ENCODE results near the gene ERLIN1.

ERLIN1 gene

DNA sequence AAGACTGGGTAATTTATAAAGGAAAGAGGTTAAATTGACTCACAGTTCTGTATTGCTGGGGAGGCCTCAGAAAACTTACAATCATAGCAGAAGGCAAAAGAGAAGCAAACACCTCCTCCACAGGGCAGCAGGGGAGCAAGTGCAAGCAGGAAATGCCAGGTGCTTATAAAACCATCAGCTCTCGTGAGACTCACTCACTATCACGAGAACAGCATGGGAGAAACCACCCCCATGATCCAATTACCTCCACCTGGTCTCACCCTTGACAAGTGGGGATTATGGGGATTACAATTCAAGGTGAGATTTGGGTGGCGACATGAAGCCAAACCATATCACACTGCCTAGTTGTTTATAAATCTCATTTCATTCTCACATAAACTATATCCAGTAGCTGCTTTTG, 76.2 kb downstream of the ERLIN1 start:
- Histone ChIP-seq H3K4me3 (ENCODE audit: low read depth, low read length) (no peak overlapping the region), H3K27me3 (ENCODE audit: control insufficient read depth, insufficient read depth, low read length) (no peaks in the 10 kb centered on the region; the same call in 1 of the 2 replicates), H3K36me3 (ENCODE audit: control insufficient read depth, insufficient read depth, low read length) (no peaks in the 10 kb centered on the region), H3K4me1 (ENCODE audit: control insufficient read depth, insufficient read depth, low read length) (no peaks in the 10 kb centered on the region), H3K27ac (ENCODE audit: low read depth, low read length) (no peak overlapping the region), H3K9ac (ENCODE audit: low read length) (no peak overlapping the region), H3K9me3 (ENCODE audit: control insufficient read depth, insufficient read depth, low read depth, low read length) (peaks cover under 1% of the 10 kb centered on the region; the same call in 1 of the 2 replicates)

GRCh38 chr10:100106865-100107264, 79.0 kb downstream of the ERLIN1 start:
- Histone ChIP-seq H3K9ac (ENCODE audit: low read length) (no peak overlapping the region), H3K4me1 (ENCODE audit: control insufficient read depth, insufficient read depth, low read length) (no peaks in the 10 kb centered on the region), H3K4me3 (ENCODE audit: low read depth, low read length) (no peak overlapping the region), H3K27ac (ENCODE audit: low read depth, low read length) (no peak overlapping the region), H3K9me3 (ENCODE audit: control insufficient read depth, insufficient read depth, low read depth, low read length) (peaks cover 10% of the 10 kb centered on the region), H3K36me3 (ENCODE audit: control insufficient read depth, insufficient read depth, low read length) (no peaks in the 10 kb centered on the region), H3K27me3 (ENCODE audit: control insufficient read depth, insufficient read depth, low read length) (no peaks in the 10 kb centered on the region)

- H3K27ac ChIP-seq (ENCODE audit: low read depth, low read length), result no peak overlapping the region
- H3K36me3 ChIP-seq (ENCODE audit: control insufficient read depth, insufficient read depth, low read length), result no peaks in the 10 kb centered on the region
- no peaks in the 10 kb centered on the region for H3K4me1 ChIP-seq (ENCODE audit: control insufficient read depth, insufficient read depth, low read length)
- H3K9me3 ChIP-seq (ENCODE audit: control insufficient read depth, insufficient read depth, low read depth, low read length), result peaks cover 10% of the 10 kb centered on the region
- H3K9ac ChIP-seq (ENCODE audit: low read length), result no peak overlapping the region
- H3K4me3 ChIP-seq (ENCODE audit: low read depth, low read length), result no peak overlapping the region
- H3K27me3 ChIP-seq (ENCODE audit: control insufficient read depth, insufficient read depth, low read length), result no peaks in the 10 kb centered on the region
Observed at GRCh38 chr10:100104300-100104699, 81.5 kb downstream of the ERLIN1 start.

- Histone ChIP-seq H3K4me3 (ENCODE audit: low read depth, low read length) (no peak overlapping the region), H3K36me3 (ENCODE audit: control insufficient read depth, insufficient read depth, low read length) (no peaks in the 10 kb centered on the region), H3K4me1 (ENCODE audit: control insufficient read depth, insufficient read depth, low read length) (no peaks in the 10 kb centered on the region), H3K27ac (ENCODE audit: low read depth, low read length) (no peak overlapping the region), H3K9me3 (ENCODE audit: control insufficient read depth, insufficient read depth, low read depth, low read length) (peaks cover 12% of the 10 kb centered on the region), H3K9ac (ENCODE audit: low read length) (no peak overlapping the region), H3K27me3 (ENCODE audit: control insufficient read depth, insufficient read depth, low read length) (no peaks in the 10 kb centered on the region)
Observed at GRCh38 chr10:100103581-100103980, 82.2 kb downstream of the ERLIN1 start.

GRCh38 chr10:100101192-100102076, 84.4 kb downstream of the ERLIN1 start:
- Histone ChIP-seq H3K27me3 (ENCODE audit: control insufficient read depth, insufficient read depth, low read length) (no peaks in the 10 kb centered on the region), H3K9me3 (ENCODE audit: control insufficient read depth, insufficient read depth, low read depth, low read length) (peaks cover 21% of the 10 kb centered on the region), H3K4me3 (ENCODE audit: low read depth, low read length) (no peak overlapping the region), H3K9ac (ENCODE audit: low read length) (no peak overlapping the region), H3K36me3 (ENCODE audit: control insufficient read depth, insufficient read depth, low read length) (no peaks in the 10 kb centered on the region), H3K4me1 (ENCODE audit: control insufficient read depth, insufficient read depth, low read length) (no peaks in the 10 kb centered on the region), H3K27ac (ENCODE audit: low read depth, low read length) (no peak overlapping the region)

GRCh38 chr10:100100651-100101184, 85.1 kb downstream of the ERLIN1 start:
- H3K27me3 ChIP-seq (ENCODE audit: control insufficient read depth, insufficient read depth, low read length), result no peaks in the 10 kb centered on the region
- H3K9ac ChIP-seq (ENCODE audit: low read length), result no peak overlapping the region
- H3K4me3 ChIP-seq (ENCODE audit: low read depth, low read length), result no peak overlapping the region
- no peak overlapping the region for H3K27ac ChIP-seq (ENCODE audit: low read depth, low read length)
- no peaks in the 10 kb centered on the region for H3K36me3 ChIP-seq (ENCODE audit: control insufficient read depth, insufficient read depth, low read length)
- peaks cover 21% of the 10 kb centered on the region for H3K9me3 ChIP-seq (ENCODE audit: control insufficient read depth, insufficient read depth, low read depth, low read length)
- H3K4me1 ChIP-seq (ENCODE audit: control insufficient read depth, insufficient read depth, low read length), result no peaks in the 10 kb centered on the region

Measured in HUES6 (cell line).